Right lobe of liver (tissue), 6 donors: ENCODE measurements around the gene CTDSP2. TPM values are rescaled to one million over a fixed set of nuclear protein-coding genes. Genes with fewer than 3 reads are reported as not detected.

Experiments used
- ATAC-seq, 4 donors: fragments of 200-7000 bp; cut with Tn5 transposase; one replicate each; pipeline ENCODE4 v1.9.1; 2020; ENCODE audit warnings: mild to moderate bottlenecking in 4 of 4, moderate library complexity in 4 of 4
- DNase-seq, 3 donors: peaks; one replicate each; pipeline ENCODE4 v3.0.0-alpha.2; 2020
- H3K27ac ChIP-seq, 3 donors: fragments of 200-600 bp; one replicate each; pipeline ENCODE4 v1.8.0; 2022
- H3K27me3 ChIP-seq, 2 donors: fragments of 200-600 bp; one replicate each; pipeline ENCODE4 v1.8.0; 2022
- H3K36me3 ChIP-seq, 4 donors: fragments of 200-600 bp; sonication (generic) in 1 of 4; one replicate each; pipeline versions ENCODE4 v1.5.1 to v1.8.0; 2017 to 2022; ENCODE audit warnings: control low read depth in 1 of 4
- H3K4me1 ChIP-seq, 4 donors: fragments of 200-600 bp; sonication (generic) in 1 of 4; one replicate each; pipeline versions ENCODE4 v1.5.1 to v1.8.0; 2017 to 2022; ENCODE audit warnings: control low read depth in 1 of 4
- H3K4me3 ChIP-seq, 3 donors: fragments of 200-600 bp; one replicate each; pipeline ENCODE4 v1.8.0; 2022
- H3K9me3 ChIP-seq, 4 donors: fragments of 200-600 bp; sonication (generic) in 1 of 4; one replicate each; pipeline versions ENCODE4 v1.5.1 to v1.8.0; 2017 to 2022; ENCODE audit warnings: control low read depth in 1 of 4
- CTCF ChIP-seq, 4 donors: fragments of 200-600 bp in 3 of 4; fragments of 450-650 bp in 1 of 4; IDR thresholded peaks; one replicate each; pipeline versions ENCODE4 v1.5.1 to v1.8.0; 2016 to 2022; ENCODE audit warnings: antibody characterized with exemption in 4 of 4, mild to moderate bottlenecking in 2 of 4
- POLR2A ChIP-seq: fragments of 450-650 bp; IDR thresholded peaks from one replicate; pipeline ENCODE4 v1.6.1; 2017; ENCODE audit warnings: antibody characterized with exemption, mild to moderate bottlenecking
- WGBS: methylation state at CpG from one replicate; pipeline ENCODE4 v1.1.6; 2018; ENCODE audit warnings: low coverage, low lambda C conversion rate; ENCODE audit not compliant: insufficient coverage; ENCODE audit errors: missing lambda C conversion rate; 5-methylcytosine and 5-hydroxymethylcytosine counted together
- intact Hi-C, 2 donors: fragments of 100-400 bp; cut with DNase I; formaldehyde crosslinking; loops; one replicate each; pipeline versions ENCODE4 v1.11.2 to v1.14.1; 2022
- total RNA-seq, 6 experiments: library from RNA; depleted of rRNA in 2 of 6; stranded (reverse); fragments of >200 nt in 2 of 6; fragmentation: NEBNext Ultra II Directional in 3 of 6; extraction: Animal tissue kit (Norgen Biotek cat#: 25700) in 3 of 6; gene quantifications; one replicate each; pipeline versions ENCODE4 v1.1.0 to v1.2.4, GENCODE V29; 2016 to 2023
- donor health status: DM: no; HTN: yes; CAD: no.
- donor health status: DM: no; HTN: no; CAD: no.
- donor health status: DM: no; HTN: no; CAD: no.
- donor health status: DM: no; HTN: yes; CAD: no.
- donor health status: DM: no; HTN: yes; CAD: no.

The CTDSP2 gene
- total RNA-seq, 6 experiments from 2014 or later, result 39.3 to 84.2 (median 64.7) TPM

- H3K27me3 ChIP-seq, result no peaks in the 10 kb centered on the region
- H3K27ac ChIP-seq, result no peak overlapping the region
- H3K36me3 ChIP-seq, result no peaks in the 10 kb centered on the region
- DNase-seq (no peak), ATAC-seq (no peak)
- intact Hi-C loops, result no loop called here
- 79% methylated on average over 6 of the region's 11 CpGs for WGBS
- no peak overlapping the region for H3K4me3 ChIP-seq
- no peaks in the 10 kb centered on the region for H3K9me3 ChIP-seq
- no peaks in the 10 kb centered on the region for H3K4me1 ChIP-seq
- TF ChIP-seq CTCF (IDR thresholded peaks at IDR 0.05), result no peak
- TF ChIP-seq POLR2A, result no peak
Measured at GRCh38 chr12:57868851-57869268, 22.3 kb upstream of the CTDSP2 start.

- Histone ChIP-seq H3K4me3 (no peak overlapping the region), H3K27ac (no peak overlapping the region), H3K27me3 (no peaks in the 10 kb centered on the region), H3K36me3 (no peaks in the 10 kb centered on the region), H3K9me3 (no peaks in the 10 kb centered on the region), H3K4me1 (no peaks in the 10 kb centered on the region)
- intact Hi-C loops, result no loop called here
- no peak for TF ChIP-seq CTCF (IDR thresholded peaks at IDR 0.05)
- no peak for TF ChIP-seq POLR2A
- DNase-seq, result no peak
- 67% methylated on average over 3 of the region's 3 CpGs for WGBS
- ATAC-seq, result no peak
Measured at GRCh38 chr12:57868221-57868620, 21.7 kb upstream of the CTDSP2 start.

- WGBS, result 100% methylated on average over 2 of the region's 3 CpGs
- intact Hi-C loops, result no loop called here
- no peak overlapping the region for H3K27ac ChIP-seq
Measured at GRCh38 chr12:57866308-57867019, 19.9 kb upstream of the CTDSP2 start.

GRCh38 chr12:57865084-57865751, 18.7 kb upstream of the CTDSP2 start:
- 1% methylated on average over 20 of the region's 63 CpGs for WGBS
- Histone ChIP-seq H3K27ac (peak overlapping the region; percentile 51 to 76 (median 76)), H3K9me3 (no peaks in the 10 kb centered on the region), H3K36me3 (no peaks in the 10 kb centered on the region), H3K4me1 (no peaks in the 10 kb centered on the region), H3K27me3 (no peaks in the 10 kb centered on the region), H3K4me3 (peak overlapping the region; percentile 53 to 64 (median 55))
- no peak for TF ChIP-seq CTCF (IDR thresholded peaks at IDR 0.05)
- TF ChIP-seq POLR2A, result peak; percentile 39
- peak; percentile 91 to 96 (median 93) for ATAC-seq
- intact Hi-C loops, result no loop called here
- DNase-seq, result peak; percentile 69 to 78 (median 70)

More at GRCh38 chr12:57866308-57867019, 19.9 kb upstream of the CTDSP2 start:
- ATAC-seq, result no peak
- no peaks in the 10 kb centered on the region for H3K9me3 ChIP-seq
- TF ChIP-seq POLR2A, result no peak
- TF ChIP-seq CTCF (IDR thresholded peaks at IDR 0.05), result no peak
- H3K4me3 ChIP-seq, result no peak overlapping the region
- no peaks in the 10 kb centered on the region for H3K4me1 ChIP-seq
- H3K27me3 ChIP-seq, result no peaks in the 10 kb centered on the region
- DNase-seq, result no peak
- no peaks in the 10 kb centered on the region for H3K36me3 ChIP-seq
